OCI-M2 (cell line): ENCODE results near the gene SLC27A2.
A peak's percentile ranks its signal among the peaks of the same experiment; 100 is the strongest.

ENCODE experiments used
- DNase-seq: peaks from one replicate; lab custom pipeline; 2025; ENCODE audit not compliant: unreplicated experiment; lab: John Stamatoyannopoulos, UW

SLC27A2 gene

GRCh38 chr15:50236433-50236832 is 54.4 kb downstream of the SLC27A2 start:
- DNase-seq: no peak

- DNase-seq: no peak
Measured at GRCh38 chr15:50238255-50238654, 56.3 kb downstream of the SLC27A2 start.

GRCh38 chr15:50241684-50242450 is 59.9 kb downstream of the SLC27A2 start:
- DNase-seq: no peak

GRCh38 chr15:50244153-50244552 is 62.2 kb downstream of the SLC27A2 start:
- no peak for DNase-seq

GRCh38 chr15:50244959-50245624 is 63.1 kb downstream of the SLC27A2 start:
- no peak for DNase-seq

- no peak for DNase-seq
Measured at GRCh38 chr15:50246631-50247030, 64.6 kb downstream of the SLC27A2 start.

- no peak for DNase-seq
Measured at GRCh38 chr15:50247819-50248655, 66.0 kb downstream of the SLC27A2 start.

- DNase-seq: no peak
Measured at GRCh38 chr15:50248994-50249582, 67.1 kb downstream of the SLC27A2 start.

GRCh38 chr15:50249704-50250103 is 67.7 kb downstream of the SLC27A2 start:
- DNase-seq: no peak

- no peak for DNase-seq
Measured at GRCh38 chr15:50250760-50251394, 68.9 kb downstream of the SLC27A2 start.

GRCh38 chr15:50251638-50252182 is 69.7 kb downstream of the SLC27A2 start:
- no peak for DNase-seq

GRCh38 chr15:50252556-50252955 is 70.6 kb downstream of the SLC27A2 start:
- DNase-seq: no peak

GRCh38 chr15:50256188-50257041 is 74.4 kb downstream of the SLC27A2 start:
- DNase-seq: no peak

- DNase-seq: no peak
Measured at GRCh38 chr15:50257332-50257731, 75.3 kb downstream of the SLC27A2 start.

GRCh38 chr15:50257924-50258323 is 75.9 kb downstream of the SLC27A2 start:
- no peak for DNase-seq

- DNase-seq: no peak
Measured at GRCh38 chr15:50259276-50259675, 77.3 kb downstream of the SLC27A2 start.

GRCh38 chr15:50260969-50261496 is 79.0 kb downstream of the SLC27A2 start:
- DNase-seq: peak; percentile 65

- DNase-seq: no peak
Measured at GRCh38 chr15:50261981-50262380, 80.0 kb downstream of the SLC27A2 start.

- DNase-seq: no peak
Measured at GRCh38 chr15:50262533-50262932, 80.5 kb downstream of the SLC27A2 start.
